ENCODE data around the gene CELF6. TPM values are rescaled to one million over a fixed set of nuclear protein-coding genes. Genes with fewer than 3 reads are reported as not detected.

CELF6 gene
- total RNA-seq, 1 experiment from 2014 or later: not detected

GRCh38 chr15:72252663-72253299 is 67.2 kb downstream of the CELF6 start:
- no peak overlapping the region for H3K4me3 Mint-ChIP-seq (ENCODE audit: unreplicated experiment)
- Histone ChIP-seq H3K9me3 (no peaks in the 10 kb centered on the region), H3K36me3 (ENCODE audit: control insufficient read depth, insufficient read depth, low read length) (peaks cover 4% of the 10 kb centered on the region; the same call in 1 of the 2 replicates), H3K4me1 (no peaks in the 10 kb centered on the region), H3K4me3 (ENCODE audit: low read depth, low read length) (no peak overlapping the region), H3K27me3 (replicated peaks; ENCODE audit: control insufficient read depth, insufficient read depth, low read length) (no peaks in the 10 kb centered on the region)
- no peak overlapping the region for H3K27ac Mint-ChIP-seq (ENCODE audit: unreplicated experiment)
- no peaks in the 10 kb centered on the region for H3K4me1 Mint-ChIP-seq (ENCODE audit: low read depth, unreplicated experiment)
- no peak for TF ChIP-seq CTCF (IDR thresholded peaks at IDR 0.05; ENCODE audit: insufficient read depth in 1 of 2, low read depth in 1 of 2, low read length in 1 of 2, severe bottlenecking in 1 of 2, unreplicated experiment in 1 of 2)
- H3K27me3 Mint-ChIP-seq (ENCODE audit: insufficient read depth, unreplicated experiment): no peaks in the 10 kb centered on the region
- no peak for DNase-seq
- peaks cover 44% of the 10 kb centered on the region for H3K36me3 Mint-ChIP-seq (ENCODE audit: insufficient read depth, unreplicated experiment)
- CTCF ChIA-PET: no interaction called here
- POLR2A ChIA-PET: interaction anchor here (0.6 kb wide), 1 partner anchor 509 kb away, joined by 9 read pairs; no protein-coding TSS in a partner anchor
- H3K9me3 Mint-ChIP-seq (ENCODE audit: unreplicated experiment): no peaks in the 10 kb centered on the region
- intact Hi-C loops (cut with micrococcal nuclease; ENCODE audit: unreplicated experiment): no loop called here
- BruUV-seq (replicated peaks): no TSS peak

GRCh38 chr15:72249142-72249810 is 70.7 kb downstream of the CELF6 start:
- H3K27ac Mint-ChIP-seq (ENCODE audit: unreplicated experiment): no peak overlapping the region
- Histone ChIP-seq H3K36me3 (ENCODE audit: control insufficient read depth, insufficient read depth, low read length) (peaks cover 4% of the 10 kb centered on the region; the same call in 1 of the 2 replicates), H3K27me3 (replicated peaks; ENCODE audit: control insufficient read depth, insufficient read depth, low read length) (no peaks in the 10 kb centered on the region), H3K4me1 (no peaks in the 10 kb centered on the region), H3K4me3 (ENCODE audit: low read depth, low read length) (no peak overlapping the region), H3K9me3 (no peaks in the 10 kb centered on the region)
- ChIA-PET POLR2A (no interaction called here), CTCF (no interaction called here)
- no peaks in the 10 kb centered on the region for H3K9me3 Mint-ChIP-seq (ENCODE audit: unreplicated experiment)
- H3K27me3 Mint-ChIP-seq (ENCODE audit: insufficient read depth, unreplicated experiment): no peaks in the 10 kb centered on the region
- no peak for DNase-seq
- no peaks in the 10 kb centered on the region for H3K4me1 Mint-ChIP-seq (ENCODE audit: low read depth, unreplicated experiment)
- H3K4me3 Mint-ChIP-seq (ENCODE audit: unreplicated experiment): no peak overlapping the region
- TF ChIP-seq CTCF (IDR thresholded peaks at IDR 0.05; ENCODE audit: insufficient read depth in 1 of 2, low read depth in 1 of 2, low read length in 1 of 2, severe bottlenecking in 1 of 2, unreplicated experiment in 1 of 2): no peak
- intact Hi-C loops (cut with micrococcal nuclease; ENCODE audit: unreplicated experiment): no loop called here
- peaks cover 42% of the 10 kb centered on the region for H3K36me3 Mint-ChIP-seq (ENCODE audit: insufficient read depth, unreplicated experiment)
- no TSS peak for BruUV-seq (replicated peaks)

DNA sequence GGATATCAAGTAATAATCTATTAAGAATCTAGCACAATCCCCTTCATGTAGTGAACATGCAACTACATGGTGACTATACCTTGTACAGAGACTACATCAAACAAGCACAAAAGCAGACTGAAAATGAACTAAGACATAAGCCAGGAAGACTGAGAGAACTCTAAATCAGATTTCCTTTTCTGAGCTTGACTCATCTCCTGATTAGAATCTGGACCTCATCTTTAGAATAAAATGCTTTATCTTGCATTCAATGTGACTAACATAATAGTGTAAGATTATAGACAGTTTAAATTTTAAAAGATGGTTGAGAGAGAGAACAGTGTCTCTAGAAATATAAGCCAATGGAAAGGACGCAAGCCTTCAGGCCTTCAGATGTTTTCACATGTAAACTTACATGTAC is 71.4 kb downstream of the CELF6 start:
- BruUV-seq (replicated peaks): no TSS peak
- Mint-ChIP-seq H3K4me1 (ENCODE audit: low read depth, unreplicated experiment) (no peaks in the 10 kb centered on the region), H3K4me3 (ENCODE audit: unreplicated experiment) (no peak overlapping the region), H3K9me3 (ENCODE audit: unreplicated experiment) (no peaks in the 10 kb centered on the region), H3K27me3 (ENCODE audit: insufficient read depth, unreplicated experiment) (no peaks in the 10 kb centered on the region), H3K36me3 (ENCODE audit: insufficient read depth, unreplicated experiment) (peaks cover 36% of the 10 kb centered on the region), H3K27ac (ENCODE audit: unreplicated experiment) (no peak overlapping the region)
- intact Hi-C loops (cut with micrococcal nuclease; ENCODE audit: unreplicated experiment): no loop called here
- no peaks in the 10 kb centered on the region for H3K9me3 ChIP-seq
- H3K27me3 ChIP-seq (replicated peaks; ENCODE audit: control insufficient read depth, insufficient read depth, low read length): no peaks in the 10 kb centered on the region
- no peak for DNase-seq
- ChIA-PET CTCF (no interaction called here), POLR2A (no interaction called here)
- H3K36me3 ChIP-seq (ENCODE audit: control insufficient read depth, insufficient read depth, low read length): peaks cover 4% of the 10 kb centered on the region; the same call in 1 of the 2 replicates
- no peaks in the 10 kb centered on the region for H3K4me1 ChIP-seq
- no peak for TF ChIP-seq CTCF (IDR thresholded peaks at IDR 0.05; ENCODE audit: insufficient read depth in 1 of 2, low read depth in 1 of 2, low read length in 1 of 2, severe bottlenecking in 1 of 2, unreplicated experiment in 1 of 2)
- H3K4me3 ChIP-seq (ENCODE audit: low read depth, low read length): no peak overlapping the region

Data from Caco-2 (cell line).